Epithelial cell of esophagus (primary cell): ENCODE measurements around the gene CUTA.

Experiments
- DNase-seq: peaks from one replicate; pipeline ENCODE4 v3.0.0; 2010; ENCODE audit warnings: low read depth
- H3K4me3 ChIP-seq: 2 replicates; pipeline ENCODE4 v1.5.1; 2011; ENCODE audit warnings: mild to moderate bottlenecking, low read length, control low read depth
- CTCF ChIP-seq: IDR thresholded peaks from 2 replicates; pipeline ENCODE4 v1.5.1; 2011; ENCODE audit warnings: low read depth, mild to moderate bottlenecking, low read length, control low read depth, inconsistent platforms; ENCODE audit not compliant: insufficient read depth; ENCODE audit errors: missing control alignments

CUTA gene

GRCh38 chr6:33421344-33421643 lies 3.4 kb upstream of the CUTA start:
- no peak overlapping the region for H3K4me3 ChIP-seq
- no peak for DNase-seq
- no peak for TF ChIP-seq CTCF

GRCh38 chr6:33420491-33421343 lies 2.8 kb upstream of the CUTA start:
- no peak for DNase-seq
- H3K4me3 ChIP-seq = no peak overlapping the region
- no peak for TF ChIP-seq CTCF

- no peak for TF ChIP-seq CTCF
- no peak for DNase-seq
- H3K4me3 ChIP-seq = peak within 1 kb of the TSS; percentile 23
Observed at GRCh38 chr6:33419580-33420490, 1.9 kb upstream of the CUTA start, which contains the start of gene SYNGAP1. SYNGAP1 (plus strand) TSS chr6:33420065; CDS start chr6:33420265, 200 bp downstream.

GRCh38 chr6:33418690-33419291 lies 884 bp upstream of the CUTA start:
- TF ChIP-seq CTCF = no peak
- H3K4me3 ChIP-seq = peak overlapping the region; percentile 54
- DNase-seq = no peak

- peak overlapping the region; percentile 98 for H3K4me3 ChIP-seq
- no peak for TF ChIP-seq CTCF
- DNase-seq = peak; percentile 79
Observed at GRCh38 chr6:33417128-33417902, 592 bp downstream of the CUTA start.

- no peak for DNase-seq
- peak overlapping the region; percentile 98 for H3K4me3 ChIP-seq
- no peak for TF ChIP-seq CTCF
Observed at GRCh38 chr6:33416386-33417127, 1.4 kb downstream of the CUTA start.
